HEK293 (cell line): ENCODE results near the gene C1QTNF12.

Experiments used
- CTCF ChIA-PET: fragments of 350-600 bp; formaldehyde crosslinking; extraction: SDS; loops from one replicate; lab custom pipeline; 2021; ENCODE audit warnings: antibody characterized with exemption; lab: Yijun Ruan, JAX
- POLR2A ChIA-PET: fragments of 300-600 bp; formaldehyde crosslinking; extraction: SDS; loops from one replicate; lab custom pipeline; 2020; ENCODE audit warnings: antibody characterized with exemption, inconsistent platforms; lab: Yijun Ruan, JAX
- H3K27ac ChIP-seq: fragments of 200-500 bp; sonication (Bioruptor generic); 2 replicates; pipeline ENCODE4 v1.5.1; 2014; ENCODE audit warnings: low read depth, low read length, control low read depth, inconsistent platforms; ENCODE audit errors: extremely low read depth
- H3K36me3 ChIP-seq, 2 experiments: fragments of 200-500 bp in 1 of 2; sonication (Bioruptor generic) in 1 of 2; 1 replicate in 1 of 2; 2 replicates in 1 of 2; pipeline ENCODE4 v1.5.1; 2014 to 2017; ENCODE audit warnings: inconsistent platforms in 2 of 2, low read length in 2 of 2; ENCODE audit not compliant: control insufficient read depth in 2 of 2, insufficient read depth in 1 of 2
- H3K4me1 ChIP-seq: fragments of 200-500 bp; sonication (Bioruptor generic); 2 replicates; pipeline ENCODE4 v1.5.1; 2014; ENCODE audit warnings: mild to moderate bottlenecking, low read length, inconsistent platforms; ENCODE audit not compliant: control insufficient read depth, insufficient read depth
- H3K4me3 ChIP-seq: 2 replicates; pipeline ENCODE4 v1.5.1; 2011; ENCODE audit warnings: low read depth, mild to moderate bottlenecking, control low read depth, low read length, moderate library complexity
- H3K9me3 ChIP-seq: fragments of 200-500 bp; sonication (Bioruptor generic); 2 replicates; pipeline ENCODE4 v1.5.1; 2014; ENCODE audit warnings: low read depth, low read length, inconsistent platforms; ENCODE audit not compliant: control insufficient read depth, insufficient read depth
- ATF2 ChIP-seq: fragments of 450-650 bp; formaldehyde crosslinking; IDR thresholded peaks from 2 replicates; pipeline ENCODE4 v1.5.1; 2016; ENCODE audit warnings: missing biosample characterization, missing genetic modification characterization, low read depth
- GLI4 ChIP-seq: fragments of 450-650 bp; formaldehyde crosslinking; IDR thresholded peaks from 2 replicates; pipeline ENCODE4 v1.5.1; 2016; ENCODE audit warnings: missing biosample characterization, missing genetic modification characterization
- HOXA7 ChIP-seq: sonication (generic); formaldehyde crosslinking; IDR thresholded peaks from 2 replicates; pipeline ENCODE4 v1.8.1; 2022; ENCODE audit warnings: missing genetic modification reagents, borderline replicate concordance
- KLF7 ChIP-seq: fragments of 450-650 bp; formaldehyde crosslinking; IDR thresholded peaks from 2 replicates; pipeline ENCODE4 v1.5.1; 2016; ENCODE audit warnings: missing biosample characterization, missing genetic modification characterization, borderline replicate concordance
- MZF1 ChIP-seq: fragments of 450-650 bp; formaldehyde crosslinking; IDR thresholded peaks from 2 replicates; pipeline ENCODE4 v1.5.1; 2017; ENCODE audit warnings: missing biosample characterization, missing genetic modification characterization, borderline replicate concordance
- SETDB1 ChIP-seq: IDR thresholded peaks from one replicate; pipeline ENCODE4 v1.6.1; 2017; ENCODE audit warnings: mild to moderate bottlenecking, low read length, moderate library complexity, mixed read lengths; ENCODE audit not compliant: insufficient read length
- ZBTB49 ChIP-seq: fragments of 450-650 bp; formaldehyde crosslinking; IDR thresholded peaks from 2 replicates; pipeline ENCODE4 v1.5.1; 2016; ENCODE audit warnings: missing biosample characterization, missing genetic modification characterization, low read depth
- ZNF132 ChIP-seq: fragments of 450-650 bp; formaldehyde crosslinking; IDR thresholded peaks from 2 replicates; pipeline ENCODE4 v1.5.1; 2017; ENCODE audit warnings: missing biosample characterization, missing genetic modification characterization, borderline replicate concordance
- ZNF133 ChIP-seq: fragments of 450-650 bp; formaldehyde crosslinking; IDR thresholded peaks from 2 replicates; pipeline ENCODE4 v1.5.1; 2016; ENCODE audit warnings: missing biosample characterization, missing genetic modification characterization
- ZNF155 ChIP-seq: fragments of 450-650 bp; formaldehyde crosslinking; IDR thresholded peaks from 2 replicates; pipeline ENCODE4 v1.5.1; 2016; ENCODE audit warnings: missing biosample characterization, missing genetic modification characterization
- ZNF157 ChIP-seq: fragments of 450-650 bp; formaldehyde crosslinking; IDR thresholded peaks from 2 replicates; pipeline ENCODE4 v1.5.1; 2016; ENCODE audit warnings: missing biosample characterization, missing genetic modification characterization
- ZNF26 ChIP-seq: fragments of 450-650 bp; formaldehyde crosslinking; IDR thresholded peaks from 2 replicates; pipeline ENCODE4 v1.5.1; 2016; ENCODE audit warnings: missing biosample characterization, missing genetic modification characterization
- ZNF280C ChIP-seq: fragments of 450-650 bp; formaldehyde crosslinking; IDR thresholded peaks from 2 replicates; pipeline ENCODE4 v1.5.1; 2016; ENCODE audit warnings: missing biosample characterization, missing genetic modification characterization
- ZNF521 ChIP-seq: fragments of 450-650 bp; formaldehyde crosslinking; IDR thresholded peaks from 2 replicates; pipeline ENCODE4 v1.5.1; 2017; ENCODE audit warnings: missing biosample characterization, mild to moderate bottlenecking, missing genetic modification characterization
- ZNF530 ChIP-seq: fragments of 450-650 bp; formaldehyde crosslinking; IDR thresholded peaks from 2 replicates; pipeline ENCODE4 v1.5.1; 2016; ENCODE audit warnings: low read depth, missing biosample characterization, missing genetic modification characterization
- ZNF544 ChIP-seq: fragments of 450-650 bp; formaldehyde crosslinking; IDR thresholded peaks from 2 replicates; pipeline ENCODE4 v1.5.0; 2017; ENCODE audit warnings: missing biosample characterization, missing genetic modification characterization
- ZNF555 ChIP-seq: fragments of 450-650 bp; formaldehyde crosslinking; conservative IDR thresholded peaks from 2 replicates; pipeline ENCODE4 v1.5.1; 2017; ENCODE audit warnings: missing biosample characterization, mild to moderate bottlenecking, missing genetic modification characterization, inconsistent platforms
- TF ChIP-seq, protein P1 (sequence below): sonication (generic); formaldehyde crosslinking; IDR thresholded peaks from 2 replicates; pipeline ENCODE4 v1.8.1; 2022; ENCODE audit warnings: mild to moderate bottlenecking, moderate library complexity, missing genetic modification reagents
- TF ChIP-seq, protein P2 (sequence below): fragments of 450-650 bp; formaldehyde crosslinking; IDR thresholded peaks from 2 replicates; pipeline ENCODE4 v1.5.1; 2016; ENCODE audit warnings: missing biosample characterization, missing genetic modification characterization
- TF ChIP-seq, protein P3 (sequence below): fragments of 450-650 bp; formaldehyde crosslinking; IDR thresholded peaks from 2 replicates; pipeline ENCODE4 v1.5.1; 2017; ENCODE audit warnings: missing biosample characterization, missing genetic modification characterization
- TF ChIP-seq, protein P4 (sequence below): IDR thresholded peaks from 2 replicates; pipeline ENCODE4 v1.6.1; 2011; ENCODE audit warnings: mild to moderate bottlenecking, low read depth, low read length, borderline replicate concordance

The C1QTNF12 gene

DNA sequence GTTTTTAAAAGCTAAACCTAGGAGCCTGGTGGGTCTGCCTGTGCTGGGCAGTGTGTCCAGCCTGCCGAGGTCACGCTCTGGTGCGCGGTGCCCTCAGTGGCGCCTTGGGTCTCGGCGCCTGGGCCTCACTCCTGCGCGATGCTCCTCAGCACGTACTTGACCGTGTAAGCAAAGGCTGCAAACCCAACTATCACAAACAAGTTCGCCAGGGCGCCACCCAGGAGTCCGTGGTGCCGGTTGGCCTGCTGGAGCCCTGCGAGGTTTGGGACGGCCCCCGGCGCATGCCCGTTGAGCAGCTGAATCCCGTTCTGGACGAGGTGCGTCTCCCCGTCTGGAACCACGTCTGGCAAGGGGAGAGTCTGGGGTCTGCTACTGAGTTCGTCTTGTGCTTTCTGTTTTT lies 8.6 kb upstream of the C1QTNF12 start:
- 0 out of 2 replicates have a peak overlapping the region, but pooled peaks have one; percentile 14 for H3K27ac ChIP-seq
- no peaks in the 10 kb centered on the region; the same call in 1 of the 2 replicates for H3K4me1 ChIP-seq
- POLR2A ChIA-PET: no interaction called here
- no peak for TF ChIP-seq ZNF26 (tag by site-specific recombination)
- TF ChIP-seq ZNF544 (tag by site-specific recombination): no peak
- no peak for TF ChIP-seq GLI4 (tag by site-specific recombination)
- TF ChIP-seq ZNF280C (tag by site-specific recombination): no peak
- TF ChIP-seq, protein P1, sequence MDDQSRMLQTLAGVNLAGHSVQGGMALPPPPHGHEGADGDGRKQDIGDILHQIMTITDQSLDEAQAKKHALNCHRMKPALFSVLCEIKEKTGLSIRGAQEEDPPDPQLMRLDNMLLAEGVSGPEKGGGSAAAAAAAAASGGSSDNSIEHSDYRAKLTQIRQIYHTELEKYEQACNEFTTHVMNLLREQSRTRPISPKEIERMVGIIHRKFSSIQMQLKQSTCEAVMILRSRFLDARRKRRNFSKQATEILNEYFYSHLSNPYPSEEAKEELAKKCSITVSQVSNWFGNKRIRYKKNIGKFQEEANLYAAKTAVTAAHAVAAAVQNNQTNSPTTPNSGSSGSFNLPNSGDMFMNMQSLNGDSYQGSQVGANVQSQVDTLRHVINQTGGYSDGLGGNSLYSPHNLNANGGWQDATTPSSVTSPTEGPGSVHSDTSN (CRISPR knock-in tag): no peak
- no peak for TF ChIP-seq ATF2 (tag by site-specific recombination)
- no peak for TF ChIP-seq ZBTB49 (tag by site-specific recombination)
- TF ChIP-seq MZF1: no peak
- no peak overlapping the region for H3K4me3 ChIP-seq
- peaks cover 6 to 74% of the 10 kb centered on the region in 2 experiments; a peak in 2 of 3 replicates for H3K36me3 ChIP-seq
- no peaks in the 10 kb centered on the region for H3K9me3 ChIP-seq
- CTCF ChIA-PET: no interaction called here

DNA sequence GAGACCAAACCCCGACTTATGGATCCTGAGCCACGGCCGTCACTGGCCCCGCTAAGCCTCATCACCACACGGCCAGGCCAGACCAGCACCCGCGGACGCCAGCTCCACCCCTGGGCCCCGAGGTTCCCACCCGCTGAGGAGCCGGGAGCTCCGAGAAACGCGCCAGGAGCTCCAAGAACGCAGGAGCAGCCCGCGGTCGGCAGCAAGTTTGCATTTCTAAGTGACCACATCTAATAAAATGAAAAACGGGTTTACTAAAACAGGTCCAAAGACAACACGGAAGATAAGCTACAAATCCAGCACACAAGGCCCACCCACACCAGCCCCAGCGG lies 8.1 kb upstream of the C1QTNF12 start:
- Histone ChIP-seq H3K36me3 (peaks cover 6 to 70% of the 10 kb centered on the region in 2 experiments; a peak in 2 of 3 replicates), H3K27ac (0 out of 2 replicates have a peak overlapping the region, but pooled peaks have one; percentile 14), H3K9me3 (no peaks in the 10 kb centered on the region), H3K4me1 (no peaks in the 10 kb centered on the region; the same call in 1 of the 2 replicates), H3K4me3 (no peak overlapping the region)
- ChIA-PET POLR2A (no interaction called here), CTCF (no interaction called here)
- TF ChIP-seq ZNF521 (tag by site-specific recombination): no peak
- TF ChIP-seq, protein P2, sequence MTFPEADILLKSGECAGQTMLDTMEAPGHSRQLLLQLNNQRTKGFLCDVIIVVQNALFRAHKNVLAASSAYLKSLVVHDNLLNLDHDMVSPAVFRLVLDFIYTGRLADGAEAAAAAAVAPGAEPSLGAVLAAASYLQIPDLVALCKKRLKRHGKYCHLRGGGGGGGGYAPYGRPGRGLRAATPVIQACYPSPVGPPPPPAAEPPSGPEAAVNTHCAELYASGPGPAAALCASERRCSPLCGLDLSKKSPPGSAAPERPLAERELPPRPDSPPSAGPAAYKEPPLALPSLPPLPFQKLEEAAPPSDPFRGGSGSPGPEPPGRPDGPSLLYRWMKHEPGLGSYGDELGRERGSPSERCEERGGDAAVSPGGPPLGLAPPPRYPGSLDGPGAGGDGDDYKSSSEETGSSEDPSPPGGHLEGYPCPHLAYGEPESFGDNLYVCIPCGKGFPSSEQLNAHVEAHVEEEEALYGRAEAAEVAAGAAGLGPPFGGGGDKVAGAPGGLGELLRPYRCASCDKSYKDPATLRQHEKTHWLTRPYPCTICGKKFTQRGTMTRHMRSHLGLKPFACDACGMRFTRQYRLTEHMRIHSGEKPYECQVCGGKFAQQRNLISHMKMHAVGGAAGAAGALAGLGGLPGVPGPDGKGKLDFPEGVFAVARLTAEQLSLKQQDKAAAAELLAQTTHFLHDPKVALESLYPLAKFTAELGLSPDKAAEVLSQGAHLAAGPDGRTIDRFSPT: no peak
- TF ChIP-seq, protein P3, sequence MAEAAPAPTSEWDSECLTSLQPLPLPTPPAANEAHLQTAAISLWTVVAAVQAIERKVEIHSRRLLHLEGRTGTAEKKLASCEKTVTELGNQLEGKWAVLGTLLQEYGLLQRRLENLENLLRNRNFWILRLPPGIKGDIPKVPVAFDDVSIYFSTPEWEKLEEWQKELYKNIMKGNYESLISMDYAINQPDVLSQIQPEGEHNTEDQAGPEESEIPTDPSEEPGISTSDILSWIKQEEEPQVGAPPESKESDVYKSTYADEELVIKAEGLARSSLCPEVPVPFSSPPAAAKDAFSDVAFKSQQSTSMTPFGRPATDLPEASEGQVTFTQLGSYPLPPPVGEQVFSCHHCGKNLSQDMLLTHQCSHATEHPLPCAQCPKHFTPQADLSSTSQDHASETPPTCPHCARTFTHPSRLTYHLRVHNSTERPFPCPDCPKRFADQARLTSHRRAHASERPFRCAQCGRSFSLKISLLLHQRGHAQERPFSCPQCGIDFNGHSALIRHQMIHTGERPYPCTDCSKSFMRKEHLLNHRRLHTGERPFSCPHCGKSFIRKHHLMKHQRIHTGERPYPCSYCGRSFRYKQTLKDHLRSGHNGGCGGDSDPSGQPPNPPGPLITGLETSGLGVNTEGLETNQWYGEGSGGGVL (tag by site-specific recombination): no peak
- no peak for TF ChIP-seq HOXA7 (CRISPR knock-in tag)
- TF ChIP-seq ZNF155 (tag by site-specific recombination): no peak
- TF ChIP-seq SETDB1: no peak
- TF ChIP-seq ZNF555 (tag by site-specific recombination): no peak
- no peak for TF ChIP-seq KLF7 (tag by site-specific recombination)
- no peak for TF ChIP-seq ZNF157 (tag by site-specific recombination)
- TF ChIP-seq, protein P4, sequence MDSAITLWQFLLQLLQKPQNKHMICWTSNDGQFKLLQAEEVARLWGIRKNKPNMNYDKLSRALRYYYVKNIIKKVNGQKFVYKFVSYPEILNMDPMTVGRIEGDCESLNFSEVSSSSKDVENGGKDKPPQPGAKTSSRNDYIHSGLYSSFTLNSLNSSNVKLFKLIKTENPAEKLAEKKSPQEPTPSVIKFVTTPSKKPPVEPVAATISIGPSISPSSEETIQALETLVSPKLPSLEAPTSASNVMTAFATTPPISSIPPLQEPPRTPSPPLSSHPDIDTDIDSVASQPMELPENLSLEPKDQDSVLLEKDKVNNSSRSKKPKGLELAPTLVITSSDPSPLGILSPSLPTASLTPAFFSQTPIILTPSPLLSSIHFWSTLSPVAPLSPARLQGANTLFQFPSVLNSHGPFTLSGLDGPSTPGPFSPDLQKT: no peak
- no peak for TF ChIP-seq ZNF132 (tag by site-specific recombination)
- no peak for TF ChIP-seq ZNF133 (tag by site-specific recombination)
- TF ChIP-seq ZNF530 (tag by site-specific recombination): no peak
